ENCODE data around the gene SART1.

SART1 gene

GRCh38 chr11:65967329-65967934 is 5.9 kb downstream of the SART1 start:
- no peak for DNase-seq

GRCh38 chr11:65968600-65969482 is 7.3 kb downstream of the SART1 start:
- DNase-seq: no peak

GRCh38 chr11:65972116-65972515 is 10.6 kb downstream of the SART1 start:
- no peak for DNase-seq

GRCh38 chr11:65973439-65974110 is 12.0 kb downstream of the SART1 start:
- no peak for DNase-seq

GRCh38 chr11:65975771-65976170 is 14.2 kb downstream of the SART1 start:
- no peak for DNase-seq

GRCh38 chr11:65976216-65977176 is 15.0 kb downstream of the SART1 start:
- DNase-seq: no peak

GRCh38 chr11:65977621-65978390 is 16.3 kb downstream of the SART1 start:
- DNase-seq: no peak

- DNase-seq: no peak
Observed at GRCh38 chr11:65978391-65979238, 17.1 kb downstream of the SART1 start.

GRCh38 chr11:65979261-65979759 is 17.8 kb downstream of the SART1 start:
- DNase-seq: no peak

GRCh38 chr11:65981101-65981740 is 19.7 kb downstream of the SART1 start:
- no peak for DNase-seq

GRCh38 chr11:65981972-65982823 is 20.7 kb downstream of the SART1 start:
- no peak for DNase-seq

GRCh38 chr11:65982824-65983588 is 21.5 kb downstream of the SART1 start:
- DNase-seq: no peak

- no peak for DNase-seq
Observed at GRCh38 chr11:65983589-65983987, 22.1 kb downstream of the SART1 start.

GRCh38 chr11:65987336-65987735 is 25.8 kb downstream of the SART1 start:
- DNase-seq: no peak

GRCh38 chr11:65988791-65989592 is 27.5 kb downstream of the SART1 start:
- peak; percentile 88 for DNase-seq

GRCh38 chr11:65992056-65992455 is 30.5 kb downstream of the SART1 start:
- no peak for DNase-seq

GRCh38 chr11:65997286-65997685 is 35.8 kb downstream of the SART1 start:
- DNase-seq: no peak

Measured in NCI-H1417 treated with DMSO at 0.1 percent for 48 hours (cell line).